ENCODE data around the gene MTA1. TPM values are rescaled to one million over a fixed set of nuclear protein-coding genes. Genes with fewer than 3 reads are reported as not detected.

MTA1 gene
- total and polyA plus RNA-seq, 2 experiments from 2014 or later = 8.1 to 37.0 TPM

GRCh38 chr14:105433161-105433605 lies 13.6 kb downstream of the MTA1 start:
- Histone ChIP-seq H3K27ac (no peak overlapping the region), H4K20me1 (ENCODE audit: insufficient read depth) (peaks cover 12% of the 10 kb centered on the region), H3K36me3 (ENCODE audit: low read depth) (no peaks in the 10 kb centered on the region), H2AFZ (no peak overlapping the region), H3F3A (ENCODE audit: insufficient read depth) (peaks cover 11% of the 10 kb centered on the region; the same call in 1 of the 2 replicates), H3K4me2 (ENCODE audit: unreplicated experiment) (no peak overlapping the region), H3K9me2 (ENCODE audit: insufficient read depth) (no peaks in the 10 kb centered on the region), H3K79me2 (ENCODE audit: insufficient read depth) (peaks cover 100% of the 10 kb centered on the region), H3K4me1 (ENCODE audit: insufficient read depth) (peaks cover 10% of the 10 kb centered on the region), H3K27me3 (replicated peaks; ENCODE audit: insufficient read depth) (no peaks in the 10 kb centered on the region), H3K4me3 (no peak overlapping the region), H3K9ac (no peak overlapping the region), H3K9me3 (ENCODE audit: low read depth) (no peaks in the 10 kb centered on the region)
- WGBS, 2 experiments (ENCODE audit: low coverage in 1 of 2, low lambda C conversion rate in 2 of 2, missing lambda C conversion rate in 2 of 2) = 84 to 85% methylated on average over 15 to 17 of the region's 17 CpGs
- TF ChIP-seq EZH2phosphoT487 (IDR thresholded peaks at IDR 0.05; ENCODE audit: insufficient read depth, low read depth) (no peak), EZH2 (IDR thresholded peaks at IDR 0.05; ENCODE audit: insufficient read depth, poor library complexity, severe bottlenecking) (no peak)
- in situ Hi-C loops (cut with MboI) = no loop called here
- no peak for DNase-seq

- TF ChIP-seq EZH2phosphoT487 (IDR thresholded peaks at IDR 0.05; ENCODE audit: insufficient read depth, low read depth) (no peak), EZH2 (IDR thresholded peaks at IDR 0.05; ENCODE audit: insufficient read depth, poor library complexity, severe bottlenecking) (no peak)
- Histone ChIP-seq H3K9ac (no peak overlapping the region), H3K27me3 (replicated peaks; ENCODE audit: insufficient read depth) (no peaks in the 10 kb centered on the region), H4K20me1 (ENCODE audit: insufficient read depth) (peaks cover 12% of the 10 kb centered on the region), H3K4me2 (ENCODE audit: unreplicated experiment) (no peak overlapping the region), H3K79me2 (ENCODE audit: insufficient read depth) (peaks cover 97% of the 10 kb centered on the region), H3K4me3 (no peak overlapping the region), H2AFZ (no peak overlapping the region), H3K9me2 (ENCODE audit: insufficient read depth) (no peaks in the 10 kb centered on the region), H3K9me3 (ENCODE audit: low read depth) (no peaks in the 10 kb centered on the region), H3K27ac (no peak overlapping the region), H3K4me1 (ENCODE audit: insufficient read depth) (no peaks in the 10 kb centered on the region), H3F3A (ENCODE audit: insufficient read depth) (peaks cover under 1% of the 10 kb centered on the region; the same call in 1 of the 2 replicates), H3K36me3 (ENCODE audit: low read depth) (no peaks in the 10 kb centered on the region)
- WGBS, 2 experiments (ENCODE audit: low coverage in 1 of 2, low lambda C conversion rate in 2 of 2, missing lambda C conversion rate in 2 of 2) = 89% methylated on average over 12 of the region's 12 CpGs
- in situ Hi-C loops (cut with MboI) = no loop called here
- no peak for DNase-seq
Measured at GRCh38 chr14:105436402-105436801, 16.8 kb downstream of the MTA1 start.

GRCh38 chr14:105436891-105437722 lies 17.5 kb downstream of the MTA1 start:
- Histone ChIP-seq H3K9me3 (ENCODE audit: low read depth) (no peaks in the 10 kb centered on the region), H3K9ac (no peak overlapping the region), H3K36me3 (ENCODE audit: low read depth) (no peaks in the 10 kb centered on the region), H3K4me2 (ENCODE audit: unreplicated experiment) (no peak overlapping the region), H3K4me3 (no peak overlapping the region), H3K4me1 (ENCODE audit: insufficient read depth) (no peaks in the 10 kb centered on the region), H3K27ac (no peak overlapping the region), H3K79me2 (ENCODE audit: insufficient read depth) (peaks cover 90% of the 10 kb centered on the region), H3F3A (ENCODE audit: insufficient read depth) (no peaks in the 10 kb centered on the region), H2AFZ (no peak overlapping the region), H3K9me2 (ENCODE audit: insufficient read depth) (no peaks in the 10 kb centered on the region), H4K20me1 (ENCODE audit: insufficient read depth) (peaks cover 12% of the 10 kb centered on the region), H3K27me3 (replicated peaks; ENCODE audit: insufficient read depth) (no peaks in the 10 kb centered on the region)
- DNase-seq = no peak
- TF ChIP-seq EZH2phosphoT487 (IDR thresholded peaks at IDR 0.05; ENCODE audit: insufficient read depth, low read depth) = no peak
- no peak for TF ChIP-seq EZH2 (IDR thresholded peaks at IDR 0.05; ENCODE audit: insufficient read depth, poor library complexity, severe bottlenecking)
- in situ Hi-C loops (cut with MboI) = no loop called here
- WGBS, 2 experiments (ENCODE audit: low coverage in 1 of 2, low lambda C conversion rate in 2 of 2, missing lambda C conversion rate in 2 of 2) = 89 to 90% methylated on average over 28 to 31 of the region's 31 CpGs

- no peaks in the 10 kb centered on the region for H3K9me2 ChIP-seq (ENCODE audit: insufficient read depth)
- no peaks in the 10 kb centered on the region for H3K4me1 ChIP-seq (ENCODE audit: insufficient read depth)
- no peak for DNase-seq
- H3K4me2 ChIP-seq (ENCODE audit: unreplicated experiment) = no peak overlapping the region
- H3K79me2 ChIP-seq (ENCODE audit: insufficient read depth) = peaks cover 82% of the 10 kb centered on the region
- 87 to 90% methylated on average over 18 of the region's 18 CpGs for WGBS, 2 experiments (ENCODE audit: low coverage in 1 of 2, low lambda C conversion rate in 2 of 2, missing lambda C conversion rate in 2 of 2)
- no peak overlapping the region for H3K9ac ChIP-seq
- H3K27ac ChIP-seq = no peak overlapping the region
- no peak overlapping the region for H3K4me3 ChIP-seq
- H3K27me3 ChIP-seq (replicated peaks; ENCODE audit: insufficient read depth) = no peaks in the 10 kb centered on the region
- H3F3A ChIP-seq (ENCODE audit: insufficient read depth) = no peaks in the 10 kb centered on the region
- no peaks in the 10 kb centered on the region for H3K9me3 ChIP-seq (ENCODE audit: low read depth)
- no peak for TF ChIP-seq EZH2phosphoT487 (IDR thresholded peaks at IDR 0.05; ENCODE audit: insufficient read depth, low read depth)
- TF ChIP-seq EZH2 (IDR thresholded peaks at IDR 0.05; ENCODE audit: insufficient read depth, poor library complexity, severe bottlenecking) = no peak
- no peaks in the 10 kb centered on the region for H3K36me3 ChIP-seq (ENCODE audit: low read depth)
- in situ Hi-C loops (cut with MboI) = no loop called here
- no peak overlapping the region for H2AFZ ChIP-seq
- peaks cover 12% of the 10 kb centered on the region for H4K20me1 ChIP-seq (ENCODE audit: insufficient read depth)
Measured at GRCh38 chr14:105437723-105438500, 18.3 kb downstream of the MTA1 start.
